HG03103 (cell line): Measurements from ENCODE around the gene LPIN1.
"Not testable (repeated sequence)": the region's sequence is repeated elsewhere in the genome, so short reads cannot be mapped to it uniquely, and the experiment has no call there.

Experiments used
- ATAC-seq: cut with Tn5 transposase; IDR thresholded peaks from one replicate; pipeline ENCODE4 v1.9.1; 2021; ENCODE audit warnings: low read depth; ENCODE audit not compliant: unreplicated experiment

Gene LPIN1

DNA sequence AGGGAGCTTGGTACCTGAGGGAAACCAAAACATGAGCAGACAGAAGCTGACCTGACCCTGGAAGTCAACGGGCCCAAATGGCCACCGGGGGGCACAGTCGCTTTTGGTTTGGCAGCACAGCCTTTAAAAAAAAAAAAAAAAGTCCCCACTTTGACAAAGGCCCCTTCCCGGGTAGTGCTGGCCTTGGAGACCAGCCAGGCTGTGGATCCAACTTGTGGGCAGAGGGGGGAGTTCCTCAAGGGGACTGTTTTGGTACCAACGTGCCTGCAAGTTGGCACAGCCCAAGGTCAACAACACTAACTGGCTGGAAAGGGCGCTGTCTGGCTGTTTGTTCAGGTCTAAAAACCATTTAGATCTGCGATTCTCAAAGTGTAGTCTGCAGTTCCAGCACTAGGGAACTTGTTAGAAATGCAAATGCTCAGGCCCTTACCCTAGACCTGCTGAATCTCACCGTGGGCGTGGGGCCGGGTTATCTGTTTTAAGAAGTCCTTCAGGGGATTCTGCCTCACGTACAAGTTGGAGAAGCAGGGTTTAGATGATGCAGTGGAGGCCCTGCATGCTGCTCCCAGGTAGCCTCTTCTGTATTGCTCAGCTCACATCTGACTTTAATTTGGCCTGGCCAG, 83.0 kb downstream of the LPIN1 start:
- ATAC-seq: peak; percentile 22

DNA sequence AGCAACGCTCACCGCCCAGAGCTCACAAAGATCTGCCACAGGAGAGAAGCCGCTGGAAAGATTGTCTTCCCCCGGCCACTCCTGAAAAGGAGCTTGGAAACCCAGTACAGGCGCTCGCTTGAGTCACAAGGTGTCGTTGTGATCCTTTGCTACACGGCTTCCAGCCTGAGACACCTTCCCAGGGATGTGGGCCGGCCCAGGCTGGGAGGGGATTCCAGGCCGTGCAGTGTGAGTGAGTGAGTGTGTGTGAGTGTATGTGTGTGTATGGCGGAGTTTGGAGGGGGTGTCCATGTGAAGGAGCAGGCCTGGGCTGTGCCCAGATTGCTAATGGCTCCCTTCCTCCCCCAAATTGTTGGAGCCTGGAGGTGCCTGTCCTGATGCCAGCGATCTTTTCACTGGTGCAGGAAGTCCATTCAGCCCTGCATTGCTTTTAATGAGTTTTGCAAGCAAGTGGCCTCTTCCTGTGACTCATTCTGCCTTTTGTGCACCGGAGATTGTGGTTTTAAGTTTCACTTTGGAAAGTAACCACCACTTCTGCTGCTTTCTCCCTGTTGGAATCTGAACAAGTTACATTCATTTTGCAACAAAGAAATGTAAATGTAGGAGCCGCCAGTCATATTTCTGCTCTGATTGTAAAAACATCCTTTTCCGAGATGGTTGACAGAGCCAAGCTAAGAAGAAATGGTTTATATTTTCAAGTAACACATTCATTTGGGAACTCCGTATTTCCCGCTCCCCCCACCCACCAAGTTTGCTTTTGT, 83.7 kb downstream of the LPIN1 start:
- peak; percentile 78 for ATAC-seq

DNA sequence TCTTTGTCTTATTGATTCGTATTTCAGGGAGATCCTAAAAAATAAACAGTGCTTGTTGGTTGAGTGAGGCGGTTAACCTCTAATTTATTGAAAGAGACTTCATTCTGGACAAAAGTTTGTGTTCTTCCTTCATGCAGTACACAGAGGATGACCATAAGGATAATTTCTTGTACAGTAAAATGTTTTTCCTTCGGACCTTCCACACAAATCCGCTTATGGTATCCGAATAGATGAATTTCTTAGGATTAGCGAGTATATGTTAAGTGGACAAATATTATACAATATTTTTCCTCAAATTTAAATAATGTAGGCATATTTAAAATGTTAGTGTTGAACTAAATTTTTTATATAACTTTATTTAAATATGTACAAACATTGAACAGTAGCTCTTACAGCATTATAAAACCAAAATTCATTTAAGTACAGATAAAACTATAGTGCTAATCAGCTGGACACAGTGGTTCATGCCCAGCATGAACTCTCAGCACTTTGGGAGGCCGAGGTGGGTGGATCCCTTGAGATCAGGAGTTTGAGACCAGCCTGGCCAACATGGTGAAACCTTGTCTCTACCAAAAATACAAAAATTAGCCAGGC, 84.4 kb downstream of the LPIN1 start:
- no peak for ATAC-seq

DNA sequence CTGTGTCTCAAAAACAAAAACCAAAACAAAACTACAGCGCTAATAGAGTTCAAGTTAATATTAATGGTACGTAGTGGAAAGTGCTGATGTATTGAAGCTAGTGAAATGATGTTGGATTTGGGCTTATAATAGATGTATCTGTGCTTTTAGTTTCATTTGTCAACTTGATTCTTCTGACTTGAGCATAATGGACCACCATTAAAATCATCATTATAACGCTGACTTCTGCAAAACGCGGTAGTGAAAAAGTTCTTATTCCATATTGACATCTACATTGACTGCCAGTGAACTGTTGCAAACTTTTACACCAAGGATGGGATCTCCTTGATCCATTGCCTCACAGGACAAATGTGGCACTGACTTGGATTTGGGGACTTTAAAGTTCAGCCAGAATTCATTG, 85.0 kb downstream of the LPIN1 start:
- ATAC-seq: no peak

DNA sequence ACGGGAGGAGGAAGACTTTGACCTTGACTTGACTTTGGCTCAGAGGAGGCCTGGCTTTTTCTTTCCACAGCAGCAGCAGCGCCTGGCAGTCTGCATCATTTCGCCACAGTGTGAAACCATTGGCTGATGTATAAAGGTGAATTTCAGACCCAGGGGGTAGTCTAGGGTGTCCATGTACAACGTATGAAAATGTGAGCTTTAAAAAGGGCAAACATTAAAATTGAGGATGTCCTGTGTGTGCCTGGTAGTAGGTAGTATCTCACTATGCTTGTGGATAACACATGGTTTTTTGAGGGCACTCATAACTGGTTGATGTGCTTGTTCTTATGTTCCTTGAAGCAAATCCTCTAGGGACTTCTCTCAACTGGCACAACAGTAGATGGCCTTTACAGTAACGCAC, 86.1 kb downstream of the LPIN1 start:
- no peak for ATAC-seq

- ATAC-seq: no peak
Measured at GRCh38 chr2:11833601-11834000, 87.2 kb downstream of the LPIN1 start.

DNA sequence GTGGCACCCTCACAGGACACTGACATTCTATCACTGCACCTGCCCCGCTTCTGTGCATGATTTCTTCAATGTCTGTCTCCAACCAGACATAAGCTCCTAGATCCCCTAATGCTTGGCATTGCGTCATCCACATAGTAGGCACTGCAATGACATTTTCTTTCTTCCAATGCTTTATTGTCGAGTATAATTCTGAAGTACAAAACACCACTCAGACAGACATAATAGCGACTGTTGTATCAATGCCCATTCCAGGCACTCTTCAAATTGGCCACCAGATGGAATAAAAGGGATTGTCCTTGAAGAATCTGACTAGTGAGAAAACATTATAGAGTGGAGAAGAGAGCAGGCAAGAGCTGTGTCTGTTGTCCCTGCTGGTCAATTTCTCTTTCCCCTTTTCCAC, 89.0 kb downstream of the LPIN1 start:
- no peak for ATAC-seq

DNA sequence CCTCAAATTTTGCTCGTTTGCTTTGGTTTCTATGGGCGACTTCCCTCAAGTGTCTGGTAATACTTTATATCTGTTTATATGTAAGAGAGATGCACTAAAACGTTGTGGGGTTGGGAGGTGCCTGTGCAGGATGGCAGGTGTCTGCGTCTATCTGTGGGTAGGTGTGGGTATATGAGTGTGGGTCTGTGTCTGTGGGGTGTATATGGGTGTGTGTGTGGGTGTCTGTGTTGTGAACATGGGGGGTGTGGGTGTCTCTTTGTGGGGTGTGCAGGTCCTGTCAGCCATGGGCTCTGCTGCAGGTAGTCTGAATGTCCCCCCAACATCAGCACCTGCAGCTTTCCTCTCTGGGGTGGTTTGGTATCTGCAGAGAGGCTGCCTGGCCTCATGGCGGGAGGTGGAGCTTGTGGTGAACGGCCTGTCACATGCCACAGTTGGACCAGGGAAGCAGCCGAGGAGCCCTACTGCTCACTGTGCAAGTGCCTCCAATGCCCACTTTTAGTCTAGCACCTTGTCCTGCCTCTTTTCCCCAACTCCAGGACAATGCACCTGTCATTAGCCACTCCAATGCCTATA, 90.3 kb downstream of the LPIN1 start:
- no peak for ATAC-seq

DNA sequence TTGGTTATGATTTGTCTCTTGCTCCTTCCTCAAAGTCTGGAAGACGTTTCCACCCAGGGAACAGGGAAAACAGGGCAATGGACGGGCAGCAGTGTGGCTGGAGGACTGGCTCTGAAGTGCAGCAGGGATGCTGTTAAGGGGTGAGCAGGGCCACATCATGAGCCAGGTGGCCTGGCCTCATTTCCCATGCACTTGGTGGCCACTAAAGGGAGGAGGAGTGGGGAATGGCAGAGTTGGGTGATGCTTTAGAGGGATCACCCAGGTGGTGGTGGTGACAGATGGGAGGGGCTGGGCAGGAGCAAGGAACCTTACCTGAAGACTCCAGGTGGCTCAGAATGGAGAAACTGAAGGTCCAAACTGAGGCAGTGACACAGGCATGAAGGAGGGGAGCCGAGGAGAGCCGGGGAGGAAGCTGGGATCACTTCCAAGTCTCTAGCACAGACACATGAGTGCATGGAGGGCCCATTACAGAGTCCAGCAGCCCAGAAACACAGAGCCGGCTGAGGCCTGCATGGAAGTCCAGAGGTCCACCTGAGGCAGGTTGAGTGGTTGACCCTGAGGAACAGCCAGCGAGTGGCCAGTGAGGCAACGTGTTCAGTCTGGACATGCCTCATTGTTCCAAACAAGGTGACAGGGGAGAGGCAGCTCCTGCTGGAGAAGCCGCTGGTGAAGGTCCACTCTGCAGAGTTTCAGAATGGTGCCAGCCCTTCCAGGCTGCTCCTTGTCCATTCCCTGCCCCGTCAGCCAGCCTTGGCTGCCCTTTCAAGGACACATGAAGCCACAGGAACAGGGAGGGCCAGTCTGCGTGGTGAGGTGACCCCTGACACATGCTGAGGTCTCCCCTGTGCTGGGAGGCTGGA, 91.7 kb downstream of the LPIN1 start:
- ATAC-seq: no peak

DNA sequence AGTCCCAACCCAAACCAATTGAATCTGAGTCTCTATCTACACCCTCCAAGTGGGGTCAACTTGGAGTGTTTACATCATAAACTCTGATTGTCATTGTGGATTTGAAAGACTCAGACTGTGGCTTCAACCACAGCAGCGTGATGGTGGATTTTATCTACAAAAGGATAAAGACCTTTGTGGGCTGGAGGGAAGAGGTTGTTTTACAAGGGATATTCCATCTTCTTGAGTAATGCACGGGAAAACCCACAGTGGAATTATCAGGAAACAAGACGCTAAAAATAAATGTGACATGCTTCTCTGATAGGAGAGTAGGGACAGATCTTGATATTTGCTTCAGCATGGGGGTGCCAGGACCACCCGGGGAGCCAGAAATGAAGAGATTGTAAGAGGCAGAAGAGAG, 93.5 kb downstream of the LPIN1 start:
- ATAC-seq: no peak

GRCh38 chr2:11842336-11842735, 95.9 kb downstream of the LPIN1 start:
- no peak for ATAC-seq

GRCh38 chr2:11844798-11845197, 98.4 kb downstream of the LPIN1 start:
- ATAC-seq: not testable (repeated sequence)

- ATAC-seq: not testable (repeated sequence)
Measured at GRCh38 chr2:11847935-11848334, 101.5 kb downstream of the LPIN1 start.

DNA sequence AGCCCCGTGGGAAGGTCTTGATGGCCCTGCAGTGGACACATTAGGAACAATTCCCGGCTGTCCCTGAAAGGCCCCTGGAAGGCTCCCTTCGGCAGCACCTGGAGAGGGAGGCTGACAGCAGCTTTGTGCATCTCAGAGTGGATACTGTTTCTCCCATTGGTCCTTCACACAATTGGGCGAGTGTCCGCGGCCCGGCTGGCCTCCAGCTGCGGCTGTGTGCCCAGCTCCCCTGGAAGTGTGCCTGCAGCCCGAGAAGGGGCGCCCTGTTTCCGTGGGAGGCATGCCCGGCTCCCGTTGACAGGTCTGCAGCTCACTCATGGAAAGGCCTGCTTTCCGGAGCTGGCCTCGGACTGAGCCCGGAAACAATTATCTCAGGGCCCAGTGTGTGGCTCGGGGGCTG, 103.7 kb downstream of the LPIN1 start:
- ATAC-seq: no peak

DNA sequence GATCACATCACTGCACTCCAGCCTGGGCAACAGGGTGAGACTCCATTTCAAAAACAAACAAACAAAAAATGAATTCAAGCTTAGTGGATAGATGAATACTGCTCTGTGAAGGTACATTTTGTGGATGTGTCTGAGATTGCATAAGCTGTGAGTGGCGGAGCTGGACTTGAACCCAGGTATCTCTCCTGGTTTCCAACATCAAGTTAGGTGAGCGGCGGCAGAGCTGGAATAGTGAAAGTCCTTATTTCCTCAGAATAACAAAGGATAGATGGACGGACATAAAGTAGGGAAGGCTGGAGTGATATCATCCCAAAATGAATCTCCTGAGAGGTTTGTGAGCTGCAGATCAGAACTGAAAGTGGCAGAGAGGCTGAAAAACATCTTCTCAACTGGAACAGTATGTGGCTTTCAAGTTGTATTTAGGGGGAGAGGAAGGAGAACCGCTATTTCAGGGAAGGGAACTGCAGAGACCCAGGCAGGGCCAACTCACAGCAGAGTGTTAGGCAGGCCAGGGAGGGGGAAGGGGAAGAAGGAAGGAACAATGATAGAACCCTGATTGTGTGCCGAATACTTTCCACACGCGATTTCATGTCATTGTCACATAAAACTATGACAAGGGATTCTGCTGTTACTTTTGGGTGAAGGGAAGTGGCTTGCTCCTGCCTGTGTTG, 106.2 kb downstream of the LPIN1 start:
- ATAC-seq: no peak

- ATAC-seq: no peak
Measured at GRCh38 chr2:11853197-11853588, 106.8 kb downstream of the LPIN1 start.

DNA sequence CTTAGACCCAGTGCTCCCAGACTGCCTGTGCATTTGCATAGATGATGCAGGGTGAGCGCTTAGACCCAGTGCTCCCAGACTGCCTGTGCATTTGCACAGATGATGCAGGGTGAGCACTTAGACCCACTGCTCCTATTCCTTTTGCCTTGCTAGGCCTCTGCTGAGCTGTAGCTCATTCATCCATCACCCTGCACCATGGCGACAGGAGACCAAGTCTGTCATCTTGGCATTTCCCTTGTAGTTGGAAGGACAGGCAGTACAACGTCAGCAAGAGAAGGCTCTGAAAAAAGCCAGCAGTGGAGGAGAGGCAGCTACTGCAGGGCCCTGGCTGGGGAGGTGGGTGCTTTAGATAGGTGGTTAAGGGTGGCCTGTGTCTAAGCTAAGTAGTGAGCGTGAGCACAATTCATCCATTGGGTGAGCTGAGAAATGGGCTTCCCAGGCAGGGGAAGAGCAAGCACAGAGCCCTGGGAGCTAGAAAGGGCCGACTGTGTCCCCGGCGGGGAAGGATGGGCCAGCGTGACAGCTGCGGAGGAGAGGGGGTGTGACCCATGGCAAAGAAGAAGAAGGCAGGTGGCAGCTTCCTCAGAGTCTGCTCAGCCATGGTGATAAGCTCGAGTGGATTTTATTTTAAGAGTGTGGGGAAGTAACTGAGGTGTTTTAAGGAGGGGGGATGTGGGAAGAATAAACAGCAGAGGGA, 108.8 kb downstream of the LPIN1 start:
- no peak for ATAC-seq

GRCh38 chr2:11856095-11856494, 109.7 kb downstream of the LPIN1 start:
- ATAC-seq: no peak

DNA sequence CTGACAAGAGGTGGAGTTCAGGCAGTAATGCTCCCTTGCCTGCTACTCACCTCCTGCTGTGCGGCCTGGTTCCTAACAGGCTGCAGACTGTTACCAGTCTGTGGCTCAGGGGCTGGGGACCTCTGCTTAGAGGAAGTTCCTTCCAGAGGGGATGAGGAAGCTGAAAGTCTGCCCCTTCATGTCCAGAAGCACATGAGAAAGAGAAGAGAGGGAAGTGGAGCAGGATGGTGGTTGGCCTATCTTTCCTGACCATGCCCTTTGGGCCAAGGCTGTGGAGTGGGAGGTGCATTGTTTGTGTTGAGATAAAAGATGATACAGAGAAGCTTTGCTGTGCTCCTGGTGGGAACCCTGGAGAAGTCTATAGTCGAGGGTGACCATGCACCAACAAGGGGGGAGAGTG, 112.5 kb downstream of the LPIN1 start:
- no peak for ATAC-seq

GRCh38 chr2:11859975-11860374, 113.5 kb downstream of the LPIN1 start:
- ATAC-seq: not testable (repeated sequence)
